Neural cell (in vitro differentiated cells): ENCODE data around the gene DPYD.

Experiments used
- CTCF ChIP-seq: fragments of 450-650 bp; IDR thresholded peaks from 2 replicates; pipeline ENCODE4 v1.5.1; 2014; ENCODE audit warnings: antibody characterized with exemption, mild to moderate bottlenecking, moderate library complexity; ENCODE audit not compliant: poor library complexity, severe bottlenecking
- EP300 ChIP-seq: fragments of 450-650 bp; conservative IDR thresholded peaks from 2 replicates; pipeline ENCODE4 v1.6.1; 2014; ENCODE audit warnings: antibody characterized with exemption, mild to moderate bottlenecking, moderate library complexity; ENCODE audit not compliant: poor library complexity, severe bottlenecking

- TF ChIP-seq CTCF (no peak), EP300 (no peak)
These were observed 570.6 kb downstream of the DPYD start for GRCh38 chr1:97350241-97350640.
